Fibroblast of skin of left quadriceps (primary cell): Measurements from ENCODE around the gene GRIN2D.

ENCODE experiments used
- DNase-seq, 2 experiments: peaks; one replicate each; pipeline ENCODE4 v3.0.0-alpha.2; 2013; ENCODE audit warnings: low read depth in 2 of 2

The GRIN2D gene

GRCh38 chr19:48393559-48394330 is at the start of gene GRIN2D:
GRIN2D (plus strand) TSS chr19:48393668; CDS start chr19:48398393, 4,725 bp downstream.
- no peak for DNase-seq

GRCh38 chr19:48344892-48345291 is 48.6 kb upstream of the GRIN2D start:
- no peak for DNase-seq

GRCh38 chr19:48346191-48346590 is 47.3 kb upstream of the GRIN2D start:
- no peak for DNase-seq

GRCh38 chr19:48348045-48348444 is 45.4 kb upstream of the GRIN2D start:
- DNase-seq = no peak

GRCh38 chr19:48348737-48349136 is 44.7 kb upstream of the GRIN2D start:
- no peak for DNase-seq

- no peak for DNase-seq
Observed at GRCh38 chr19:48350856-48351255, 42.6 kb upstream of the GRIN2D start.

GRCh38 chr19:48351341-48351752 is 42.1 kb upstream of the GRIN2D start:
- no peak for DNase-seq

GRCh38 chr19:48353677-48354076 is 39.8 kb upstream of the GRIN2D start:
- no peak for DNase-seq

GRCh38 chr19:48354332-48354992 is 39.0 kb upstream of the GRIN2D start:
- DNase-seq = no peak

GRCh38 chr19:48355365-48355954 is 38.0 kb upstream of the GRIN2D start:
- no peak for DNase-seq

- no peak for DNase-seq
Observed at GRCh38 chr19:48359123-48359522, 34.3 kb upstream of the GRIN2D start.

- no peak for DNase-seq
Observed at GRCh38 chr19:48361912-48362311, 31.6 kb upstream of the GRIN2D start.

- peak; percentile 88 to 90 for DNase-seq
Observed at GRCh38 chr19:48362716-48363499, 30.6 kb upstream of the GRIN2D start.

- no peak for DNase-seq
Observed at GRCh38 chr19:48363500-48363809, 30.0 kb upstream of the GRIN2D start.

- peak; percentile 99 for DNase-seq
Observed at GRCh38 chr19:48363810-48364597, 29.5 kb upstream of the GRIN2D start, which contains the start of the genes SYNGR4 and TMEM143. SYNGR4 (plus strand) TSS chr19:48364367; CDS start chr19:48365843, 1,476 bp downstream. TMEM143 (minus strand) TSS chr19:48363940; CDS start chr19:48363920, 20 bp downstream.

- DNase-seq = no peak
Observed at GRCh38 chr19:48364598-48365348, 28.7 kb upstream of the GRIN2D start.

- DNase-seq = no peak
Observed at GRCh38 chr19:48365602-48366001, 27.9 kb upstream of the GRIN2D start.

- DNase-seq = no peak
Observed at GRCh38 chr19:48367855-48368254, 25.6 kb upstream of the GRIN2D start.

GRCh38 chr19:48368936-48369335 is 24.5 kb upstream of the GRIN2D start:
- DNase-seq = no peak

- DNase-seq = no peak
Observed at GRCh38 chr19:48370955-48371354, 22.5 kb upstream of the GRIN2D start.
